ENCODE results near the gene SAMD14. TPM values are rescaled to one million over a fixed set of nuclear protein-coding genes. Genes with fewer than 3 reads are reported as not detected.

The SAMD14 gene
- total RNA-seq, 1 experiment from 2014 or later: 5.9 TPM

- Mint-ChIP-seq H3K36me3 (no peaks in the 10 kb centered on the region), H3K27ac (no peak overlapping the region), H3K9me3 (no peaks in the 10 kb centered on the region), H3K27me3 (ENCODE audit: low read depth) (peaks cover 44% of the 10 kb centered on the region), H3K4me3 (peak overlapping the region; percentile 1; the same call in 1 of the 2 replicates), H3K4me1 (peaks cover 21% of the 10 kb centered on the region)
- DNase-seq (ENCODE audit: low spot score): peak; percentile 55
- peak; percentile 55 for ATAC-seq
- ChIA-PET POLR2A (interaction anchor here (1.1 to 1.3 kb wide), 2 partner anchors 21 to 46 kb away, joined by 3 read pairs; no protein-coding TSS in a partner anchor), CTCF (interaction anchor here (0.5 to 8.4 kb wide), 40 partner anchors 8 to 560 kb away, joined by 3 to 118 read pairs (median 5); partner anchors contain the start of genes COL1A1, ITGA3, PDK2 and SAMD14)
- TF ChIP-seq PRRX2 (CRISPR knock-in tag; IDR thresholded peaks at IDR 0.05) (peak; percentile 71; the same call in 1 of the 2 replicates), ZNF423 (CRISPR knock-in tag; IDR thresholded peaks at IDR 0.05) (peak; percentile 31; the same call in 1 of the 2 replicates), CTCF (IDR thresholded peaks at IDR 0.05) (peak; percentile 40; the same call in 1 of the 2 replicates), PREB (CRISPR knock-in tag; IDR thresholded peaks at IDR 0.05; ENCODE audit: borderline replicate concordance) (no peak), ZNF532 (CRISPR knock-in tag; IDR thresholded peaks at IDR 0.05; ENCODE audit: borderline replicate concordance) (no peak), SP1 (CRISPR knock-in tag; conservative IDR thresholded peaks at IDR 0.05) (0 out of 2 replicates have a peak, but pooled peaks have one; percentile 18), GTF2I (CRISPR knock-in tag; conservative IDR thresholded peaks at IDR 0.05) (no peak), ETV6 (CRISPR knock-in tag; IDR thresholded peaks at IDR 0.05) (0 out of 2 replicates have a peak, but pooled peaks have one; percentile 25), ATF6 (CRISPR knock-in tag; IDR thresholded peaks at IDR 0.05) (no peak), ZNF232 (CRISPR knock-in tag; IDR thresholded peaks at IDR 0.05) (no peak)
Measured at GRCh38 chr17:50114849-50115357, 15.1 kb downstream of the SAMD14 start.

GRCh38 chr17:50114401-50114800, 15.6 kb downstream of the SAMD14 start:
- POLR2A ChIA-PET: interaction anchor here (1.3 kb wide), 1 partner anchor 20 kb away, joined by 3 read pairs; no protein-coding TSS in a partner anchor
- H3K27me3 Mint-ChIP-seq (ENCODE audit: low read depth): peaks cover 39% of the 10 kb centered on the region
- H3K9me3 Mint-ChIP-seq: no peaks in the 10 kb centered on the region
- no peak overlapping the region for H3K4me3 Mint-ChIP-seq
- H3K4me1 Mint-ChIP-seq: peaks cover 21% of the 10 kb centered on the region
- CTCF ChIA-PET: interaction anchor here (0.5 to 8.4 kb wide), 31 partner anchors 9 to 559 kb away, joined by 3 to 118 read pairs (median 5); partner anchors contain the start of genes COL1A1, PDK2, SAMD14 and TMEM92
- DNase-seq (ENCODE audit: low spot score) (no peak), ATAC-seq (no peak)
- no peaks in the 10 kb centered on the region for H3K36me3 Mint-ChIP-seq
- TF ChIP-seq ZNF671 (CRISPR knock-in tag; IDR thresholded peaks at IDR 0.05) (no peak), FOXK1 (CRISPR knock-in tag; IDR thresholded peaks at IDR 0.05) (no peak), MLX (CRISPR knock-in tag; IDR thresholded peaks at IDR 0.05) (no peak), RORB (CRISPR knock-in tag; IDR thresholded peaks at IDR 0.05) (no peak)
- H3K27ac Mint-ChIP-seq: no peak overlapping the region

All from WTC11 (cell line).